GM19351 (cell line): Measurements from ENCODE around the gene FBN1.

Source experiments
- ATAC-seq: cut with Tn5 transposase; IDR thresholded peaks from one replicate; pipeline ENCODE4 v1.9.1; 2021; ENCODE audit warnings: mild to moderate bottlenecking, moderate library complexity; ENCODE audit not compliant: unreplicated experiment

The FBN1 gene

DNA sequence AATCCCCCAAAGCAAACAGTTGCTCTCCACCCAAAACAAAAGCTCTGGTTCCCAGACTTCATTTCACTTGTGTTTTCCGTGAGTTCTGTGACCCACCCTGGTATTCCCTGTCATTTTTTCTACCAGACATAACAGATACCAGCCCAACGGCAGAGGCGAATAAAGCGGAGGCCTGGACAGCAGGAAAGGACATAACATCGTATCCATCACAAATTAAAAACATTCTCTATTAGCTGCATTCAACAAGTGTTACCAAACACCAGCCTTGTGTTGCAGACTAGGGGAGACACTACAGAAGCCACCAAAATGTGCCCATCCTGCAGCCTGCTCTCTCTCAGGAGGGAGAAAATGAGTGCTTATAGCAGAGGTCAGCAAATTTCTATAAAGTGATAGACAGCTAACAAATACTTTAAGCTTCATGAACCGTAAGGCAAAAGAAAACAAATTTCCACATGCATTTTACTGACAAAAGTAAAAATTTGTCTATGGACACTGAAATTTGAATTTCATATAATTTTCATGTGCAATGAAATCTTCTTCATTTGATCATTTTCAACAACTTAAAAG lies 7.1 kb upstream of the FBN1 start:
- no peak for ATAC-seq

DNA sequence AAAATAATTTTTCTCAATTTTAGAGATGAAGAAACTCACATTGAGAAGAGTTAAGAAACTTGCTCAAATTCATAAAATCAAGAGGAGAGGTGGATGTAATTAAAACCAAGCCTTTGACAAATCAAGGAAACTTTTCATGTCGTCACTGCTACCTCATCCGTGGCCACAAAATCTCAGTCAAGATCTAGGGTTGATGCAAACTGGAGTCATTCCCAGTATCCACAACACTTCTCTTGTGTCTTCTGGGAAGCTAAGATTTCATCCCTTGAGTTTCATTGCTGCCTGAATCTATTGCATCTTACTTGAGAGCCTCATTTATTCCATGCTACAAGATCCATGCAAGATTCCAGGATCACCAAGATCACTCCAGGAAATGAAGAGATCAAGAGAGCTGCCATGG lies 5.4 kb upstream of the FBN1 start:
- no peak for ATAC-seq

DNA sequence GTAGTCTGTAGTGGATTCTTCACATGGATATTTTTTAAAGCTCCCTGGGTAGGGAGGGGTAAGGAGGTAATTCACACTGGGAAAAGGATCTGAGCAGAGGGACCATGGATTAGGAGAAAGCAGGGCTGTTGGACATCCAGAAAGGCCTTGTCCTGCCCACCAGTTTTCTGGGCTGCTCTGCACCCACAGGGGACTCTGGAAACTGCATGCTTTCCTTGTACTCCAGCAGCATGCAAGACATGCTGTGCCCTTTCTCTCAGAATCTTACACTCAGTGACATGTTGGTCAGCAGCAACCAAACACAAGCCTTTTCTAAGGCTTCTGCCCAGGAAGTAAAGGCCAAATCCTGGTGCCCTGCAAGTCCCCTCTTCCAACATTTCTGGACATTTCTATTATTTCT lies 2.5 kb upstream of the FBN1 start:
- ATAC-seq, result no peak

DNA sequence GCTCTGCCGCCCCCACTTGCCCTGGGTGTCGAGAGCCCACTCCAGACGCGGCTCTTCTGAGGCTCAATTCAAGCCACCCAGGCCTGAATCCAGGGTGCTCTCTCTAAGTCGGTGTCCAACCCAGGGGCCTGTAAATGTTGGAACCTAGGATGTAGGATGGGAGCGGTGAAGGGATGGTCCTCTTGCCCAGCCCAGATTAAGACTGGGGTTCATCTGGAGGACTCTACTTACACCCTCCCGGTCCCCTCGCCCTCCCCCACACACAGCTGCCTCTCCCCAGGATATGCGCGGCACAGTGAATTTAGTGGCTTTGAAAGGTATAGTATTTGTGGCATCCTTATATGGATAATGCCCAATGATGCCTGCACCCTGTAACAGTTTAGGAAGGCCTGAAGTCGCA lies 822 bp upstream of the FBN1 start:
- no peak for ATAC-seq

DNA sequence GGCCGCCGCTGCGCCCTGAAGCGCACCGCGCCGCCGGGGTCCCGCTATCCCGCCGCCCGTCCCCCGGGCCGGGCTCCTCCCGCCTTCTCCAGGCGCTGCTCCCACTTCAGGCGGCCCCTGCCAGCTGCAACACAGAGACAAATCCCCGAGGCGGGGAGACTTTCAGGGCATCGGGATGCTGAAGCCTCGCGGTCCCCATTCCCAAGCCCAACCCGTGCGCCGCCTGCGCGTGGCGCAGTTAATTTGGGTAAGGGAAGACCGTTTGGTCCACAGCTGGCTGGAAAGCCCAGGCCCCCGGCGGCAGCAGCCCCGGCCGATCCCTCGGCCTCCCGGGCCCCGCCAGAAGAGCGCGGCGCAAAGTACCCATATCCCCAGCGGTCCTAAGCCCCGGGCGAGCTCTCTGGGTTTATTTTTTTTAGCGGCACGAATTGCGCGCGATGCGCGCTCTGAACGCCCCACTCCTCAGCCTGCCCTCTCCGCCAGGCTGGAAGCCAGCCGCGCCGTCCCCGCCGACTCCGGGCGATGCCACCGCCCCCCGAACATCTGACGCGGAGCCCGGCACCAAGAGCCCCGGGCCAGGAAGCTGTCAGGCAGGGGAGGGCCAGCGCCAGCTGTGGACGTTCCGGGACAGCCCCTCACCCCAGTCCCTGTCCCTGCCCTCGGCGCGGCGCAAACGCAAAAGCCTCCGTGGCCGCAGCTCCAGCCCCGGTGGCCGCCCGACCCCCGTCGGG lies 517 bp downstream of the FBN1 start:
- peak; percentile 42 for ATAC-seq

DNA sequence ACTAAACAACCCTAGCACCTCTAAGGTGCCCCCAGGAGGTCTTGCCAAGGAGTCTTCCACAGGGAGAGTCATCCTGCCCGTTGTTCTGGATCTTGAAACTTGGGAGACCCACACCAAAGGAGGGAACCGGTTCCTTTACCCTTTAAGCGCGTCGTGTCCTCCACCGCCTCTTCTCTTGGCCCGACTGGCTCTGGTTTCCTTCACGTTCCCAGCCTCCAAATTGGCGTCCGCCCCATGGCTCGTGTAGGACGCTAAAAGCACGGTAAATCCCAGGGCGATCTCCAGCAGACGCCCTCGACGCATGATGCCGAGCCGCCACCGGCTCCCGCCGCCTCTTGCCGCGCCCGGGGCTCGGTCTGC lies 1.1 kb downstream of the FBN1 start:
- peak; percentile 22 for ATAC-seq

DNA sequence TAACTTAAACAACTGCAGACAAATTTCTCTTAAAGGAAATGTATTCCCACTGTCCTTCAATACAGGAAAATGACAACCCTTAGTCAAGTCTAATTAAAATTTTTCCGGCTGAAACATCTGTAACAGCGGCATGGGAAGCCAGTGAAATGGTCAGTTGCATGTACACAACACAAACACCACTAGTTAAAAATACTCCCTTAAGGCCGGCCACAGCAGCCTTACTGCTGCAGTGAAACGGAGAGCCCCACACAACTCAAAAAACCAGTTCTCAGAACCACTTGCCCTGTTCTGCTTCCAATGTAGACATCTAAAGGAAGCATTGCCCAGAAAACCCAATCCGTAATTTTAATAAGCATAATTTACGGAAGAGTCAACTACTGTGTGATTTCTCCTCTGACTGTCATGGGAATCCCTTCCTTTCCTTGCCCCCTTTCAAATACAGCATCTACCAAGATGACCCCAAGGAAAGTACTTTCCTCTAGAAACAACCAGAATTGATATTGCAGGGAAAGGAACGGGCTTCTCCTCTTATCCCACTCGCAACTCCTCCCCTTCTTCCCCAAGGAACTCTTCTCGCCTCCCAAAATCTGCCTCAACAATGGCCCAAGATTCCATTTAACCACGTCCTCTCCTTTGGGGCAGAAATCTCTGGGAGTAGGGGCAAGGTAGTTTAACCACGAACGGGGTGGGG lies 1.6 kb downstream of the FBN1 start:
- no peak for ATAC-seq

DNA sequence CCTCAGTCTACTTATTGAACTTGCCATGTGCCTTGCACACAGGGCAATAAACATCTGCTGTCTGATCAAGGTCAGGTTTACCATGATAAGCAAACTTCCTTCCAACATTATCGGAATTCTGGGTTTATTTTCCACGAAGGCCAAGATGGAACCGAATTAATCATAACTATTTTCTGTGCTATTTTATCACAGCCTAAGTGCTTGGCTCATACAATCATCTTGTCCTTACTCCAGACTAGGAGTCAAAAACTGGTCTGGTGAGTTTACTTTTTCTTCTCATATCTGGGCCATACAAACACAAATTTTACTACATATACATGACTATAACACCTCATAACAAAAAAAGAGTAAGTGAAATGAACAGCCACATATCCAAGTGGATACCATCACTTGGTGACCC lies 2.3 kb downstream of the FBN1 start:
- ATAC-seq, result no peak

DNA sequence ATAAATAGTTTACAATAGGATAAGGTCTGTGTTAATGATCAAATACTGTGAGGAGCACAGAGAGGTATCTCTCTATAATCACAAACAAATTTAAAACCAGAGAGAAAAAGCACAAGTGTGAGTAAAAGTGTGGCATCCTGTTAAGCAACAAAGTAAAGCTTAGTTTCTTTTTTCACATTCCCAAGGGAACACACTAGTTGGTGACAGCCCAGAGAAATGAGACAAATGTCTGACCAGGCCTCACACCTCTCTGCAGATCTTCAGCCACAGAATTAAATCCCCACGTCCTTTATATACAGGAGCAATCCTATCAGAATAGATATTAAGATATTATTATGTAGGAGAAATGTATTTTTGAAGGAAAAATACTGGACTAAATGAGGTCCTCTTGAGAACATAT lies 2.7 kb downstream of the FBN1 start:
- ATAC-seq, result no peak

DNA sequence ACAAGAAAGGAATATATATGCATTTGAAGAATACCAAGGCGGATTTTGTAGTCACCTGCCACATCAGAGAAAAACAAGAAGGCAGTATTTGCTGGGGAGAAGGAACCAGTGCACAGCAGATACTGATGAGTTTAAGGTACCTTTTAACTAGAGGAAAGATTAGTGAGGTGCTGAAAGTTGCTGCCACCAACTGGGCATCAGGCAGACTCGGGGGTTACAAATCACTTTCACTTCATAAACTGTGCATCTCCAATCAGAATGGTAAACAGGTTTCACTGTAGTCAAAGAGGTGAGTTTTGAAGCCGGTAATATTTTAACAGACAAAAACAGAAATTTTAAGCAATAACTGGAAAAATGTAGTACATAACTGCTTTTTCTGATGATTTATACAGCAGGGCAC lies 4.1 kb downstream of the FBN1 start:
- ATAC-seq, result no peak

DNA sequence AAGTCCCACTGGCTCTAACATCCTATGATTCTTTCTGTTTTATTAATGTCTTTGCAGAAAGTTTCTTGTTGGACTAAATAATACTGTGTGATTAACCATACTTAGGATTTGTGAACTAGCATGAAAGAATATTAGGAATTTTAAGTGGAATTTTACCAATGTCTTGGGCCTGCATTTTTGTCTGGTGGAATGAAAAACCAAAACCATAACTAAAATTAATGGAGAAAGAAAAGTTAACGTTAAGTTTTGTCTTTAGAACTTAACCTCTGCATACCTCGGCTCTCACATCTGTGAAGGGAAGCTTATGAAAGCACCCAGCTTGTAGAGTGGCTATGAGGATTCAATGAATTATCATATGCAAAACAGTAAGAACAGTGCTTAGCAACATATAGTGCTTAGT lies 6.5 kb downstream of the FBN1 start:
- no peak for ATAC-seq

DNA sequence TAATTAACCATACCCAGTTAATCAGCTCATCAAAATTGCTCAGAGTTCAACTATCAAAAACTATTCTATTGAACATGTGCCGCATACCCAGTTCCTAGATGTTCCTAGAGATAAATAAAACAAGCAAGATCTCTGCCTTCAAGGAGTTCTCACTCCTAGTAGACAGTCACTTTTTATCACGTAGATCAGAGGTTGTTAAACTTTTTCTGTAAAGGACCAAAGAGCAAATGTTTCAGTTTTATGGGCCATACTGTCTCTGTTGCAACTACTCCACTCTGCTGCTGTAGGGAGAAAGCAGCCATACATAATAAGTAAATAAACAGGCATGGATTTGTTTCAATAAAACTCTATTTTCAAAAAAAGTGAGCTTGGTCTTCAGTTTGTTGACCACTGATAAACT lies 7.9 kb downstream of the FBN1 start:
- no peak for ATAC-seq

DNA sequence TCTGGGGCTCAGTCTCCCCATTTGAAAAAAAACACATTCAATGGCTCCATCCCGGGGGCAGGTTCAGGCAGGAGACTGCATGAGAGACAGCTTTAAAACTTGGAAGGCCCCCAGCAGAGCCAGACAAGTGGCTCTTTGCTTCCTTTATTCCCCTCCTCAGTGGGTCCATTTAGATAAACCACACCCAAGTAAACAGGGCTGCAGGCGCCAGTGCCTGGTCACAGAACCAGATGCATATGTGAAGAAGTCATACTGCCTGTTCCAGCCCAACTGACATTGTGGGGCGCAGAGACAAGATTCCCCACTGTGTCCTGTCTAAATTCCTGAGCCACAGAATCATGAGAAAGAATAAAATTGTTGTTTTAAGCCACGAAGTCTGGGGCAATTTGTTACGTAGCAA lies 9.0 kb downstream of the FBN1 start:
- ATAC-seq, result no peak

DNA sequence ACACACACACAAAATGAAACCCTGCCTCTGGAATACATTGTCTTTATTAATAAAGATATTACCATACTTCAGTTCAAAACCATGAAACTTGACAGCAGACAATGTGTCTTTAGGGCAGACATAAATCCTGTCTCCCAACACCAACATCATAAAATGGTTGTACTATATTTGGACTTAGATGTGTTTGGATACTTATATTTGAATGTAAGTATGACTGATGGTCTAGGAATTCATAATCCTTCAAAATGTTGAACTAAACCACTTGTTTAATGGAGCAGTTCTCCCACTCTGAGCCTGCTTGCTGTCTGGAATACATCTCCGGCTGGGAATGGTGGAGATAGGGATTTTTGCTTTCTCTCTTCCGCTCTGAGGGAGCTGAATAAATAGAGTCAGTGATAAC lies 10.6 kb downstream of the FBN1 start:
- no peak for ATAC-seq

DNA sequence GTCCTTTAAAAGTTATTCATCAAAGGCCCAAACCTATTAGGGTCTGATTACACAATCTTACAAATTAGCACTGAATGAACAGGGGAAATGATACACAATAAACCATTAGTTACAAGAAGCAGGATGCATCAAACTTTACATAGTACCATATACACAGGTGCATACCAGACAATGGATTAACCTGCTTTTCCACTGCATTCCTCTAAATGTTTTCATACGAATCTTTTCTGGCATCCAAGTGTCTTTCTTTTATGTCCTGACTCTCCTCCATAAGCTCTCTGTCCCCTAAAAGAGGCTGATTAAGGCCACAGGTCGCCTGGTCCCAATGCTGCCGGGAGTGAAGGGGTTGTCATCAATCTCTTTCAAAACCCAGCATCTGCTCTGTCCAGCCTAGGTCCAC lies 11.4 kb downstream of the FBN1 start:
- ATAC-seq, result no peak

DNA sequence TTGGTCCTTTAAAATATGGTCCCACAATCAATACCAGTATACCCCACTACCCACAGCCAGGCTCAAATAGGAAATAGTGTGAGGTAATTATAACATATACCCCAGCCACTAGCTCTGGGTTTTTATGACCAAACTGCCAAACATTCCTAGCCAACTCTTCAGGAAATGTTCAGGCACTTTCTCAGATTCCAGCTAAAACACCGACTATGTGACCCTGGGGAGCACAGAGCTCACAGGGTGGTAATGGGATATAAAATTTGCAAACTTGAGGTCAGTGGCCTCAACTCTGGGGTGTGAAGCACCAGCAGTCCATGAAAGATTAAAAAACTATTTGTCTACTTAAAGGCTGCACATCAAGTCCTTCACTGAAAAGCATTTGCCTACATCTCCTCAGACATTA lies 12.9 kb downstream of the FBN1 start:
- no peak for ATAC-seq

DNA sequence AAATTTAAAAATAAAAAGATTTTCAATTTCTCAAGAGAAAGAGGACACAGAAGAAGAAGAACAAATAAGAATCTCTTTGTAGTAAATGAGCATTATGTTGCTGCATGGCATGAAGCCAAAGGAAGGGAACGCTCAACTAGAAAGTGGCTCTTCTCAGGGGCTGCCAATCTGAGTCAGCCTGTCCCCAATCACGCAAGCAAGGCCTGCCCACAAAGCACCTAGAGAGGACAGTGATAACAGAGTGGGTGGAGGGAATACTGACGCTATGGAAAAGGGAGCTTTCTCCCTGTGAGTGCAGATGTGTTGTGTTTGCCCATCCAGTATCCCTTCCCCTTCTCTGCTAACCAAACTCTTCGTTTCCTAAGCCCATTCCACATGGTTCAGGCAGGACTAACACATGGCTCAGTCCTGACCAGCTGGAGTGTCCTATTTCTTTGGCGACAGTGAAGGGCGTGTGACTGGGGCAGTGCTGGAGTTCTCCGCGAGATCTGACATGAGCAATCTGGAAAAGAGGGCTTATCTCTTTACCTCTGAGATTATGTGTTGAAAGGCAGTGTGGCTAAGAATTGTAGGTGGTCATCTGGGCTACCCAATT lies 14.2 kb downstream of the FBN1 start:
- no peak for ATAC-seq

DNA sequence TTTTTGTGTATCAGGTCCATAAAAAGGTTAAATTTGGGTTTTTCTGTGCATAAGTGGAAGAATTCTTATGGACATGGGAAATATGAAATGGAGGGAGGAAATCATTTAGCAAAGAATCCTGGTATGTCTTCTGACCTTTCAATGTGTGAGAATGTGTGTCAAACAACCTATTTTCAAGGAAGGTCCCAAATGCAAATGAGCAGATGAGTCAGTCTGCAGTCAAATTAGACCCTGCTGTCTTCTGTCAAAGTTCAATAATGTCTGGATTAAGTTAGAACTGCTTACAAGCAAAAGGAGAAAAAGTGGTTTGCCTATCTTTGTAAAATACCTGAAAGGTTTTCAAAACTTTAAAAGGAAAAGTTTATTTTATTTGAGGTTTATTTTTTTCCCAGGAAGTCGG lies 15.3 kb downstream of the FBN1 start:
- no peak for ATAC-seq

DNA sequence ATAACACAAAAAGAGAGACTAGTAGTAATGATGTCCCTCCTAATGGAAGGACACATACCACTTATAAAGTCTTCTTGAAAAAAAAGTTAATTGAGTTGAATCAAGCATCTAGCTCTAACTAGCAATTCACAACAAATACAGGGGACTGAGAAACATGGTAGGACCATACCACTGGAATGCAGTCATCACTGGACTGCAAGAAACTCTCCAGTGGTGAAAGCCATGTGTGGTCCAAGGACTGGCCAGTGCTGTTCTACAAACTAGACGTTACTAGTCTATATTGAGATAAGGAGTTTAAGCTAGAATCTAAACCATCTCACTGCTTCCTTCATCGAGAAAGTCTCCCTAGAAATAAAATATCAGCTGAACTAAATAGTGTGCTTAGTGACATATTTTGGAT lies 16.7 kb downstream of the FBN1 start:
- ATAC-seq, result no peak

DNA sequence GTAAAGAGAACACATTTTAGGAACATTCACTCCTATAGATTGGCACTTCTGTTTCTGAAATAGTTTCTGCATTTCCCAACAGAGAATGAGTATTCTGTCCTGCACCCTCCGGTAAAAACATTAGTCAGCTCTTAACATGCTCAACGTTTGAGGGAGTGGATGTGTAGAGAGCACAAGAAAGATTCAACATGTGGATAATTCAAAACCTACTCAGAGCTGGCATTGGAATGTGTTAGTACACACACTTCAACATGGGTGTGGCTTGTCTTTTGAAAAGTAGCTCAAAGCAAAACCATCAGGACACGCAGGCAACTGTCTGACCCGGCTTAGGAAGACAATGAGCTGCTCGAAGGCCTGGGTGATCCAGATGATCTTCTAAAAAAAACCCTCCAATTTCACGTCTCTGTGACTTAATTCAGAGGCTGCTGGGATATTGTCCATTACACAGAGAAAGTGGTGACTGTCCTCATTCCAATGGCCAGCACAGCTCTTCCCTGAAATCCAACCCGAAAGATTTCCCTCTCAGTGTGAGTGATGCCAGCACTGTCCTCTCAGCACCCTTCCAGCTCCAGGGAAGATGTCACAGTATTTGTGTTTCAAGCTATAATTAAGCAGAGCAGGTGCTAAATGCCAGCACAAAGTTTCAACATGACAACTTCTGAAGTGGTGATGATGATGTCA lies 18.1 kb downstream of the FBN1 start:
- no peak for ATAC-seq

DNA sequence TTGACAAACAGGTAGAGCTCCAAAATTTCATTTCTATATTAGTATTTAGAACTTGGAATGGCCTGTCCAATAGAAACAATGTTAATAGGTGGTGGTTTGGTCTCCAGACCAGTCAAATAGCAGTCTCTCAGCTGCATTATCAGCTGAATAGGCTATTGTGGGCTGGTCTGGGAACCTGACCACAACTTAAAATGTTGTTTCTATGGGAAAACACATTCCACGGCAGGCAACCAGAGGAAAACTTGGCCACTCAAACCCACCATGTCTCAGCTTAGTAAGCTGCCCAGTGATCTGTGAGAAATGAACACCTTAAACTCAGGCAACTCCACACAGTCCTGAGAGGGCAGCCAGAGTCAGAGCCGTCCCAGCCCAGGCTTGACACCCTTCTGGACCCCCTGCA lies 20.4 kb downstream of the FBN1 start:
- no peak for ATAC-seq

DNA sequence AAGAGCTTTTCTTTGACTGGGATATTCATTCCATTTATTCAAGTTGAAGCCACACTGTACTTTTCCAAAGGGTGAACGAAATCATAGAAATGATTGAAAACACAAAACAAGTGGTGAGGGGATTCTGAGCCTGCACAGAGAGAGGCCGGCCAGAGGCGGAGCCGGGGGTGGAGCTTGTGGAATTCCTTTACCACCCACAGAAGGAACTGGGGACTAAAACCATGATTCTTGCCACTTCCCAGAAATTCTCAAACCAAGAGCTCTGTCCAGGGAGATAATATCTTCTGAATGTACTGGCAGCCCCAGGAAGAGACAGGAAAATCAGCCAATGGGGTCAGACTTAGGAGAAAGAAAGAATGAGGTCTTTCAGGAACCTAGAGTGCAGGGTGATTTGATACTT lies 20.8 kb downstream of the FBN1 start:
- no peak for ATAC-seq
